Kidney (tissue), 14 donors: ENCODE measurements around the gene MED27. TPM values are rescaled to one million over a fixed set of nuclear protein-coding genes. Genes with fewer than 3 reads are reported as not detected.
"Not testable (repeated sequence)": the region's sequence is repeated elsewhere in the genome, so short reads cannot be mapped to it uniquely, and the experiment has no call there.

Source experiments
- DNase-seq, 5 donors: peaks; one replicate each; pipeline ENCODE4 v3.0.0-alpha.2; 2013 to 2020
- FAIRE-seq: peaks from 2 replicates; lab custom pipeline; 2012; peaks lifted over from hg19 to GRCh38; lab: Jason Lieb, UNC
- H3K27ac ChIP-seq, 2 donors: one replicate each; pipeline ENCODE4 v1.7.0; 2013; ENCODE audit warnings: low read depth in 2 of 2, low read length in 2 of 2, inconsistent platforms in 1 of 2
- H3K27me3 ChIP-seq: one replicate; pipeline ENCODE4 v1.7.1; 2013; ENCODE audit warnings: low read length, inconsistent platforms; ENCODE audit not compliant: control insufficient read depth, insufficient read depth
- H3K36me3 ChIP-seq, 3 donors: one replicate each; pipeline versions ENCODE4 v1.7.0 to v1.7.1; 2013; ENCODE audit warnings: low read length in 3 of 3, control low read depth in 1 of 3, inconsistent platforms in 1 of 3; ENCODE audit not compliant: insufficient read depth in 3 of 3, control insufficient read depth in 2 of 3
- H3K4me1 ChIP-seq, 3 donors: one replicate each; pipeline versions ENCODE4 v1.7.0 to v1.7.1; 2013; ENCODE audit warnings: low read length in 3 of 3, inconsistent platforms in 1 of 3, low read depth in 1 of 3; ENCODE audit not compliant: control insufficient read depth in 2 of 3, insufficient read depth in 2 of 3
- H3K4me3 ChIP-seq, 3 donors: one replicate each; pipeline versions ENCODE4 v1.7.0 to v1.8.1; 2013; ENCODE audit warnings: low read length in 3 of 3, control low read depth in 1 of 3, inconsistent platforms in 1 of 3
- H3K9ac ChIP-seq, 3 donors: one replicate each; pipeline versions ENCODE4 v1.7.0 to v1.7.1; 2013; ENCODE audit warnings: low read length in 3 of 3, control low read depth in 1 of 3, inconsistent platforms in 1 of 3
- H3K9me3 ChIP-seq, 3 donors: one replicate each; pipeline versions ENCODE4 v1.7.0 to v1.7.1; 2013; ENCODE audit warnings: low read length in 3 of 3, control low read depth in 1 of 3, inconsistent platforms in 1 of 3; ENCODE audit not compliant: control insufficient read depth in 2 of 3, insufficient read depth in 1 of 3
- intact Hi-C: fragments of 100-400 bp; cut with DNase I; formaldehyde crosslinking; loops from one replicate; pipeline ENCODE4 v1.11.1; 2022
- polyA plus RNA-seq: library from polyadenylated mRNA; stranded (reverse); fragments of 350-450 nt; fragmentation: Illumina TruSeq; extraction: RNeasy Lipid Tissue Mini Kit (QIAGEN cat#74804); gene quantifications from one replicate; pipeline ENCODE4 v1.2.3, GENCODE V29; 2014; ENCODE audit warnings: low read depth, low replicate concordance; ENCODE audit not compliant: insufficient read depth
- total RNA-seq: library from RNA; stranded (reverse); fragmentation: NEBNext Ultra II Directional; extraction: Animal tissue kit (Norgen Biotek cat#: 25700); gene quantifications from one replicate; pipeline ENCODE4 v1.2.1, GENCODE V29; 2021
- TF ChIP-seq, protein P1 (sequence below): IDR thresholded peaks from 3 replicates; pipeline ENCODE4 v1.5.1; 2012; ENCODE audit warnings: mild to moderate bottlenecking, moderate library complexity, borderline replicate concordance; ENCODE audit not compliant: insufficient read depth; ENCODE audit errors: extremely low read depth
- donor health status: control.
- donor health status: control.
- donor health status: control.
- donor health status: control.
- donor health status: control.
- donor health status: DM: yes; HTN: yes; CAD: no.
- donor health status: Normal renal cell carcinoma (clear cell type).

The MED27 gene
- total and polyA plus RNA-seq, 2 donors from 2014 or later: 15.9 to 23.1 TPM

DNA sequence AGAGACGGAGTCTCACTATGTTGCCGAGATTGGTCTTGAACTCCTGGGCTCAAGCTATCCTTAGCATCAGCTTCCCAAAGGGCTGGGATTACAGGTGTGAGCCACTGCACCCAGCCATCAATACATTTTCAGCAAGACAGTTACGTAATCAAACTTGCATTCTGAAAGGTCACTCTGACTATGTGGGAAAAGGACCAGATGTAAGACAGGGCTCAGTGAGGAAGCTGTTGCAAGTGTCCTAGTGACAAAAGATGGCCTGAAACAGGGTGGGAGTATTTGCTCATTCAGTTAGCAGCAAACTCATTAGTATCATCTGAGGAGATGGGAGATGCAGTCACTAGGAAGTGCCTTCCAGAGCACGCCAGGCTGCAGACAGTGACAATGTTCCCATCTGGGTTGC lies 16.9 kb downstream of the MED27 start:
- no peak overlapping the region for H3K4me3 ChIP-seq
- H3K9me3 ChIP-seq: no peaks in the 10 kb centered on the region
- no peak overlapping the region for H3K27ac ChIP-seq
- TF ChIP-seq, protein P1, sequence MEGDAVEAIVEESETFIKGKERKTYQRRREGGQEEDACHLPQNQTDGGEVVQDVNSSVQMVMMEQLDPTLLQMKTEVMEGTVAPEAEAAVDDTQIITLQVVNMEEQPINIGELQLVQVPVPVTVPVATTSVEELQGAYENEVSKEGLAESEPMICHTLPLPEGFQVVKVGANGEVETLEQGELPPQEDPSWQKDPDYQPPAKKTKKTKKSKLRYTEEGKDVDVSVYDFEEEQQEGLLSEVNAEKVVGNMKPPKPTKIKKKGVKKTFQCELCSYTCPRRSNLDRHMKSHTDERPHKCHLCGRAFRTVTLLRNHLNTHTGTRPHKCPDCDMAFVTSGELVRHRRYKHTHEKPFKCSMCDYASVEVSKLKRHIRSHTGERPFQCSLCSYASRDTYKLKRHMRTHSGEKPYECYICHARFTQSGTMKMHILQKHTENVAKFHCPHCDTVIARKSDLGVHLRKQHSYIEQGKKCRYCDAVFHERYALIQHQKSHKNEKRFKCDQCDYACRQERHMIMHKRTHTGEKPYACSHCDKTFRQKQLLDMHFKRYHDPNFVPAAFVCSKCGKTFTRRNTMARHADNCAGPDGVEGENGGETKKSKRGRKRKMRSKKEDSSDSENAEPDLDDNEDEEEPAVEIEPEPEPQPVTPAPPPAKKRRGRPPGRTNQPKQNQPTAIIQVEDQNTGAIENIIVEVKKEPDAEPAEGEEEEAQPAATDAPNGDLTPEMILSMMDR: no peak
- no peaks in the 10 kb centered on the region for H3K4me1 ChIP-seq
- H3K9ac ChIP-seq: no peak overlapping the region
- H3K36me3 ChIP-seq: peaks cover 0 to 2% (median 2%) of the 10 kb centered on the region in 3 donors
- no peaks in the 10 kb centered on the region for H3K27me3 ChIP-seq
- intact Hi-C loops: no loop called here
- FAIRE-seq (no peak), DNase-seq (no peak)

DNA sequence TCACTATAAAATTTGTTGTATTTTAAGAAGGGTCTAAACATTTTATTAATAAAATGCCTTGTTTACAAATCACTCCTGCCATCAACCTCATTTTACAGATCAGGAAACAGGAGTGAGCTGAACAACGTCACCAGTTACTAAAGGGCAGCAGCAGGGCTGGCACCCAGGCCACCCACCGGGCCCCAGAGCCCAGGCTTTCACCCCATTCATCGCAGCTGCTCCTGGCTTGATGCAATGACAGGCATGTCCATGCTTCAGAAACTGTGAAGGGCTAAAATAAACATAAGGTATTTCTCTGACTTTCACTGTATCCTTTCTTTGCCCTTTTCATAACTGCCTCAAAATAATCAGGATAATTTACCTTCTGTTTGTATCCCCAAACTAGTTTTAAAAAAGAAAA lies 18.1 kb downstream of the MED27 start:
- Histone ChIP-seq H3K27ac (no peak overlapping the region), H3K4me3 (no peak overlapping the region), H3K4me1 (no peaks in the 10 kb centered on the region), H3K36me3 (peaks cover 0 to 2% (median 2%) of the 10 kb centered on the region in 3 donors), H3K9ac (no peak overlapping the region), H3K9me3 (no peaks in the 10 kb centered on the region), H3K27me3 (no peaks in the 10 kb centered on the region)
- intact Hi-C loops: no loop called here
- DNase-seq: no peak
- TF ChIP-seq, protein P1: no peak
- no peak for FAIRE-seq

DNA sequence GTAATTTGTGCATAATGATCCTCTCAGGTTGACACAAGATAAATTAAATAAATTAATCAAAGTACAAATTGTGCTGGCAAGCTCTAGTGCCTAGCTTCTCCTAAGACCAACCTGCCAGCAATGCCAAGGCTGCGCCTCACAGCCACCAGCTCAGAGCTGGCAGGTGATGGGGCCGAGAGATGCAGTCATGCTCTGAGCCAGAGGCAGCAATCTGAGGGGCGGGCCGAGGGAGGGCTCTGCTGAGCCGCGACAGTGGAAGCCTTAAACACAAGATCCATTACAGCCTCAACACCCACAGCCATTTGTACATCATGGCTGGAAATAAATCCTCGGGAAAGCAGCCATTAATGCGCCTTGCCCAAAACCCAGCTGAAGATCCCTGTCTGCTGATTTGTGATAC lies 20.3 kb downstream of the MED27 start:
- Histone ChIP-seq H3K27ac (no peak overlapping the region), H3K4me3 (no peak overlapping the region), H3K4me1 (no peaks in the 10 kb centered on the region), H3K36me3 (peaks cover 0 to 2% (median 0%) of the 10 kb centered on the region in 3 donors), H3K27me3 (no peaks in the 10 kb centered on the region), H3K9me3 (no peaks in the 10 kb centered on the region), H3K9ac (no peak overlapping the region)
- intact Hi-C loops: no loop called here
- FAIRE-seq (no peak), DNase-seq (peak in 4 of 5 donors; percentile 59 to 70 (median 67))
- TF ChIP-seq, protein P1: no peak

DNA sequence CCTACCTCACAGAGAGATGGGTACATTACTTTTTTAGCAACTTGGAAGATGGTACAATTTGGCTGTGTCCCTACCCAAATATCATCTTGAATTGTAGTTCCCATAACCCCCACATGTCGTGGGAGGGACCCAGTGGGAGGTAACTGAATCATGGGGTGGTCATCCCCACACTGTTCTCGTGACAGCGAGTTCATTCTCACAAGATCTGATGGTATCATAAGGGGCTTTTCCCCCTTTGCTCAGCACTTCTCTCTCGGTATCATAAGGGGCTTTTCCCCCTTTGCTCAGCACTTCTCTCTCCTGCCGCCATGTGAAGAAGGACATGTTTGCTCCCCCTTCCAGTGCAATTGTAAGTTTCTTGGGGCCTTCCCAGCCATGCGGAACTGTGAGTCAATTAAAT lies 21.4 kb downstream of the MED27 start:
- H3K9me3 ChIP-seq, DNase-seq, H3K27me3 ChIP-seq, intact Hi-C loops, H3K4me3 ChIP-seq, H3K27ac ChIP-seq, H3K9ac ChIP-seq, FAIRE-seq, H3K36me3 ChIP-seq, H3K4me1 ChIP-seq: not testable (repeated sequence)
